NOMO-1 treated with DMSO at 0.1 percent for 48 hours (cell line): ENCODE results near the gene HMSD.

Source experiments
- DNase-seq: peaks from one replicate; lab custom pipeline; 2025; ENCODE audit not compliant: unreplicated experiment; lab: John Stamatoyannopoulos, UW

The HMSD gene

DNA sequence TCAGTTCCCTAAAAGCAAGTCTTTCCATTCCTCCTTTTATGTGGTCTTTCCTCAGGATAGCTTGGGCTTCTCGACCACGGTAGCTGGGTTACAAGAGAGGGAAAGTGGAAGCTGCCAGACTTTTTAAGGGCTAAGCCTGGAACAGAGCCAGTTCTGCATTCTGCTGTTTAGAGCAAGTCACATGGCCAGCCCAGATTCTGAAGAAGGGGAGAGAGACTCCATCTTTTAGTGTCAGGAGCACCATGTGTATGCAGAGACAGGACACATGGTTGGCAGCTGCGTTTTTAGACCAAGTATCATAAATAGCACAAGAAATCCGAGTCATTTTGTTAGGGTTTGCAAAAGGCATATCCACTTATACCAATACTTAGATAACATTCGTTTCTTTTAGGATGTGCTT, 4.7 kb downstream of the HMSD start:
- DNase-seq, result no peak

DNA sequence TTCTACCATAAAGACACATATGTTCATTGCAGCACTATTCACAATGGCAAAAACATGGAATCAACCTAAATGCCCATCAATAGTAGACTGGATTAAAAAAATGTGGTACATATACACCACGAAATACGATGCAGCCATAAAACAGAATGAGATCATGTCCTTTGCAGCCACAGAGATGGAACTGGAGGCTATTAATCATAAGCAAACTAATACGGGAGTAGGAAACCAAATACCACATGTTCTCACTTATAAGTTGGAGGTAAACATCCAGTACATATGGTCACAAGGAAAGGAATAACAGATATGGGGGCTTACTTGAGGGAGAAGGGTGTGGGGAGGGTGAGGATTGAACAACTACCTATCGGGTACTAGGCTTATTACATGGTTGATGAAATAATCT, 7.7 kb downstream of the HMSD start:
- no peak for DNase-seq

DNA sequence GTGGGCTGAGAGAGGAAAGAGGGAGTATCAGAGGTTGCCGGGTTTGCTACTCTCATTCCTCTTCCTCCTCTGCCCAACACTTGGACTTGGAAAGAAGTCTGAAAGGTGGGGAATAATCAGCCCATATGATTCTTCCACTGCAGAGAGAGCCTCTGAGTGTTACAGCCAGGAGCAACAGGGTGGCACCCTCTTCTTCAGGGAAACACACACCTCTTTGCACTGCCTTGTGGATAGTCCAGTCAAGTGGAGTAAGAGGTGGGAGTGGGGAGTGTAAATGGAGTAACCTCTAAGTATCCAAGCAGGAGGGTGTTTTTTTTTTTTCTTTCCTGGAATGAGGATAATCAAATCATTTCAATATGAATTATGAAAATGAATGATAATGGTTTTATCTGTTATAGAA, 11.8 kb downstream of the HMSD start:
- DNase-seq, result no peak

DNA sequence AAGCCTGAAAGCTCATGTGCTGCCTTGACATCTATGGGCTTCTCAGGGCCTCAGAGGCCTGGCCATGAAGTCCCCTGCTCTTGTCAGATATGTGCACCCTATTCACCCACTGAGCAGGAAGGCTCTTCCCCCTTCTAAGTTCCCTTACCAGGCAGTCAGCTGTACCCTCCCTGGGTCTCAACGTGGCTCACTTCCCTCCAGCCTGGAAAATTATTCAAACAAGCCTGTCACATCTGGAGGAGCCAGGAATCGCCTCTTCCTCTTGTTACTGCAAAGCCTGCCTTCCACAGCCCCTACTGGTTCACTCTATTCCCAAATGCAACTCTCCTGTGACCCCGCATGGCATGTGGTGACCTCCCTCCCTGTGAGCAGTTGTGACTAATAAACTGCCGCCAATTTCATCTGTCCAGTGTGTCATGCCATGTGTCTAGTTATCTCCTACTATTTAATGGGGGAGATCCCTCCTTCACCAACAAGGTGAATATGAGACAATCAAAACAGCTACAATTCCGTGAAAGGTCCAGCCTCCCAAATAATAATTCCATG, 12.4 kb downstream of the HMSD start:
- no peak for DNase-seq

DNA sequence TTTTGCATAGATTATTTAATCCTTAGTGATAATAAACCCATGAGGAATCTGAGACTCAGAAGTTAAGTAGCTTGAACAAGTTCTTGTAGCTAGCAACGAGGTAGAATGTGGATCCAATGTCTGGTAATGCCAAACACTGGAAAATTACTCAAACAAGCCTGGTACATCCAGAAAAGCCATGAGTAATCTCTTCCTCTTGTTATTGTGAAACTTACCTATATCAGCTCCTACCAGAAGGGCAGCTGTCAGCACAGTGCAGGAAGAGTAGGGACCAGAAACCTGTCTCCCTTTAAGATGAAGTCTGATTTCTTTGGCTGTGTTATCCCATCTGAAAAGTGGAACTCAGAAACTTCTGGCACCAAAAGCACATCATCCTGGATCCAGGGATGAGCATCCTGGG, 13.0 kb downstream of the HMSD start:
- DNase-seq, result no peak

DNA sequence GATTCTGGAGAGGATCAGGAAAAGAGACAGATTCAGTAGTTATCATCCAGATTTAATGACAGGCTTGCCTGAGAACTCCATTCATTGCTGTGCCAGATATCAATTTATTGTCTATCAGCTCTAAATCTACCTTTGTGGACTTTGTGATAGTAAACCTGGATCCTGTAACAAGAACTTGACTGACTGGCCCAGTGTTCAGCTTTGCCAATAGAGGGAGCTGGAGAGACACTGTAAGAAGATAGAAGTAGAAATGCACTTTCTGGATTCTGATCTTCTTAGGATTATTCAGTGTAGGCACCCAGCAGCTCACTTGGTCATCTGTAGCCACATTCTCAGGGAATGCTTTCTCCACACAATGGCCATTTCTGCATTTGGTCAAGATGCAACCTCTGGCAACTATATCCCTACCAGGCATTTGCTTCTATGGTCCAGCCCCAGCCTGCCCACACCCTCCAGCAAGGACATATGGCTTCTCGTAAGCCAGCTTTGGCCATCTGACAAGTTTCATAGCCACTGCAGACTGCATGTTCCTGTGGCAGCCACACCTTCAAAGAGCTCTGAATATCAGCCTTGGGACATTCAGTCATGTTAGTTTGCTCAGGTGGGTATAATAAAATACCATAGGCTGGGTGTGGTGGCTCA, 14.6 kb downstream of the HMSD start:
- peak; percentile 77 for DNase-seq

DNA sequence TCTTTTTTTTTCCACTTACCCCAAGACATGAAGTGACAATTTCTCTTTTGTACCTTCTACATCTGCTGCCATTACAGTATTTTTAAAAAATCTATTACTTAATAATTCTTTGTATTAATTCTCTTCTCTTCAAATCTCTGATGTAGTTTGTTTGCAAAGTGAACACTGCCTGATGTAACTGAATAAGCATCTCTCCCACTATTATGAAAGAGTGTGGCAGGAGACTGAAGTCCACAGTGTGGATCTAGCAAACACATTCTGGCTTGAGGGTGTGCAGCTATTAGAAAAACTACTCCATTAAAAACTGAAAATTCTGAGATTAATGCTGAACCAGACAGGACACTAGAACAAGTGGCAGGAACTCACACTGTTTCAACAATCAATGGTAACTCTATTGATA, 15.8 kb downstream of the HMSD start:
- no peak for DNase-seq

DNA sequence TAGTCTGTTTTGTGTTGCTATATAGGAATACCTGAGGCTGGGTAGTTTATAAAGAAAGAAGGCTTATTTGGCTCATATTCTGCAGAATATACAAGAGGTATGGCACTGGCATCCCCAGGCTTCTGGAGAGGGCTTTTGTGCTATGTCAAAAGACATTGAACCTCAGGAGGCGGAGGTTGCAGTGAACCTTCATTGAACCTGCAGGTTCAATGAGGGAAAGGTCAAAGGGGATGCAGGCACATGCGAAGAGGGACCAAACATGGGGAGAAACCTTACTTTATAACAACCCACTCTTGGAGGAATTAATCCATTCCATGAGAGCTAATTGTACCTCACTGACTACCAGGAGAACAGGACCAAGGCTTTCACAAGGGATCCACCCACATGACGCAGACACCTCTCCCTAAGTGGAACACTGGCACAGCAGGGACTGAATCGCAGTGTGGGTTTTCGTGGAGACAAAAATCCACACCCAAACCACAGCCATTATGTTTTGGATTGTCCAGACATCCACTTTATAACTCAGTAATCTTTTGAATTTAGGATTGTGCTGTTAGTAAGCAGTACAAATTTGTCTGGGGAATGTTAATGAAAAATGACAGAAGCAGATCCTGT, 16.7 kb downstream of the HMSD start:
- no peak for DNase-seq

DNA sequence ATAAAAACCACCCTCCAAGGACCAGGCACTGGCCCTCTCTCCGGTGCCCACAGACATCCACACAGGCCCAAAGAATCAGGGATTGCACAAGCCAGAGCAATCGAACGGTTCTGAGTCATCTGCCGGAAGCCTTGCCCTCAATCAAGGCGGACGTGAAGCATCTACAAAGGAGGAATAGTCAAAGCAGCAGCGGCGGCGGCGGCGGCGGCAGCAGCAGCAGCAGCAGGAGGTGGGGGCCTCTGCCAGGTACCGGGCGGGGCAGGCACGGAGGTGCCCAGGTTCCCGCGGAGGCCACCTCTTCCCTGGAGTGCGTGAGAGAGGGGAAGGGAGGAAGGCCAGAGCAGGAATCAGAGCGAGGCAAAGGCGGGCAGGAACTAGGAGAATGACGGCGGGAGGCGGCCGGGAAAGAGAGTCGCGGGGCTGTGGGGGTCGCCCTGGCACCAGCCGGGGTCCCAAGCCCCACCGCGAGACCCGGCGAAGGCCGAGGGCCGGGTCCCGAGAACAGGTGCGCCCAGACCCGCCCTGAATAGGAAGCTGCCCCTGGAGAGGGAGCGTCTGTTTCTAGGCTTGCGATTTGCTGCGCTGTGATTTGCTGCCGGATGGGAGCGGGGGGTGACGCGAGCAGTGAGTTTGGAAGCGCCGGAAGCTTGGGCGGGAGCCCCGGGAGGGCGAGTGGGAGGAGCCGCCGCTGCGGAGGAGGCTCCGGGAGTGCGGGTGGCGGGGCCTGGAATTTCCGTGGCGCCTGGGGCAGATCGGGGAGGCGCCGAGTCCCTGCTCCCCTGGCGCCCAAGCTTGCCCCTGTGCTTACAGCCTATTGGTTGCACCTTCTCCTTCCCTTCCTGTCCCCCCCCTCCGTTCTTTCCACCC, 21.1 kb downstream of the HMSD start, which contains the start of gene SERPINB8:
SERPINB8 (plus strand) TSS at position 140 of the 867 bp plus-strand sequence. CDS start 8,228 bp downstream, outside the sequence.
- peak; percentile 90 for DNase-seq

DNA sequence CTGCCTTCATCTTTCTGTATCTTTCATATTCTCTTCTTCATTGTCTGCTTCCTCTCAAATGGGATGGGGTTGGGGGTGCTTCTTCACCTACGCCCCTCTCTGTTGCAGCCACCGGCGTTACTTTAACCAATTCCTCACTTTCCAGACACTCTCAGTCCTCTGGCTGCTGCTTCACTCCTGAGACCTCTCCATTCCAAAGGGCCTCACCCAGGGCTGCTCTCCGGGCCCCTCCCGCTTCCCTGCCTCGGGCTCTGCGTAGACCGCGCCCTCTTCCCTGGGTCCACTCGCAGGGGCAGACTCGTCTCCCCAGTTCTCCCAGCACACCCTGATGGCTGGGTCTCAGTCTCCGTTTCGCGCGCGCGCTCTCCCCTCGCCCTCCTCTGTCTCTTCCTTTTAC, 21.7 kb downstream of the HMSD start:
- no peak for DNase-seq

DNA sequence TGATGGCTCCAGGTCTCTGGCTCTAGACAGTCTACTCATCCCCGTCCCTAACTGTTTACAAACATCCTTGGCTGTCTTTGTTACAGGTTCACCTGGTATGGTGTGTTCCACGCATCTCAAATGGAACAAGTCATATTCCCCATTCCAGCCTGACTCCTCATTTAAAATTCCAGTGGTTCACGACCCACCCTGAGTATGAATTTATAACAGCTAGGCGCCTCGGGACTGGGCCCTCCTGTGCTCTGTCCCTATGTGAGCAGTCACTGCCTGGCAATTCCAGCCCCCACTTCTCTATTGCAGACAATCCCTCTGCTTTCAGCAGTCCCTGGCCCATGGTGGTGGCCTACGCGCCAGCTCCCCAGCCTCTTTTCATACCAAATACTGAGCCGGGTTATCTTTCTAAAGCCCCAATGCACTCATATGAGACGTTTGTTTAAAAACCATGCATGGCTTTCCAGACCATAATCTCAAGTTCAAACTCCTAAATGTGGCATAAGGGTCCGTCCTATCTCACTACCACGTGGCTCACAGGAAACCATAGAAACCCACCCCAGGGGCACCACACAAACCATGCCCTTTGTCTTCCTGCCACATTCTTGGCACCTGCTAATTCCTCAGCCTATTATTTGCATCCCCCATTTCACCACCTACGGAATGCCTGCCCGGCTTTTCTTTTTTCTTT, 22.4 kb downstream of the HMSD start:
- no peak for DNase-seq

DNA sequence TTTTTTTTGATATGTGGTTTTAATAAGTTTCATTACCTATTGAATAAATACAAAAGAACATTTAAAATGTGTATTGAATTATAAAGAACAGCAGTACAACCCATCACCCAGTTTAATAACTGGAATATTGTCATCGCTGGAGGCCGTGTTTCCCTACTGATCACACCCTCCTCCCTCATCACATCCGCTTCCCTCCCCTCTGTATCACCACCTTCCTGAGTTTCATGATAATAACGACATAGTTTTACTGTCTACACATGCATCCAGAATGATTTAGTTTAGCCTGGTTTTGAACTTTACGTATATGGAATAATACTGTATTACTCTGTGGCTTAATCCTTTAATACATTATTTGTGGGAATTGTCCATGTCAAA, 22.9 kb downstream of the HMSD start:
- no peak for DNase-seq

DNA sequence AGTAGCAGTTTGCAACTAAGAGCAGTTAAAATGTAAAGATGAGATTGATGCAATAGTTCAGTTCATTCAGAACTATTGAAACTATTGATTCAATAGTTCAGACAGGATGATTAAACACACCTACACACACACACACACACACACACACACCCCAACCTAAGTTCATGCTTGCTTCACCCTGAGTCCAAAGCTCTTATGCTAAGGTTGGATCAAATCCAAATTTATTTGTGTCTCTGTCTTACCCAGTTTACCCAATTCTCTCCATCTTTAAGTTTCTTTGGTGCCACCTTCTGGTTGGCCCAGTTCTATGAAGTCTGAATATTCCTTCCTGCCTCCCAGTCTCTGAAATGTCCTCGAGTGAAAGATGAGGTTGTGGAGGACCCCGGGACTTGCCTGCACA, 25.9 kb downstream of the HMSD start:
- peak; percentile 64 for DNase-seq

DNA sequence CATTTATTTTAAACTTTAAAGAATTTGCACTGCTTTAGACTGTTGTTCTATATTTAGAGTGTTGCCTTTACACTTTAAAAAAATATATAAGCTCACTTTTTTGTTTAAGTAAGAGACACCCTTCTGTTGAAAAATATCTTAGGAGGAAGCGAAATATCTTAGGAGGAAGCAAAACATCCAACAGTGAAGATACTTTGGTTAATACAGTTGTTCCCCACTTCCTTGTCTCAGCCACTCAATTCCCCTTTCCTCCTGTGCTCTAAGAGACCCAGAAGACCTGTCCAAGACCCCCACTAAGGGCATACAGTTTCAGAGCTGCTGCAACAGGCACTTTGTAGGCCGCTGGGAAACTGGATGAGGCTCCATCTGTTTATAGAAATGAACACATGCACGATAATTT, 26.5 kb downstream of the HMSD start:
- peak; percentile 89 for DNase-seq

DNA sequence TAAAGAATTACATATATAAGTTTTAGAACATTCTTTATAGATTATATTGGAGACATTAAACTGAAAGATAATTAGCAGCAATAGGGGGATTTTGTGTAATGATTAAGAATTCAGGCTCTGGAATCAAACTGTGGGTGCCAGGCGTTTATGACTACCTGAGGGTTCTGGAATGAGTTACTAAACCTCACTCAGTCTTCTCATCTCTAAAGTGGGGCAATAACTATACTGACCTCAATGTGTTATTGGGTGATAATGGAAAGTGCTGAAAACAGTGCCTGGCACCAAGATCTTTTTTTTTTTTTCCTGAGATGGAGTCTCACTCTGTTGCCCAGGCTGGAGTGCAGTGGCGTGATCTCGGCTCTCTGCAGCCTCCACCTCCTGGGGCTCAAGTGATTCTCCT, 27.9 kb downstream of the HMSD start:
- DNase-seq, result no peak

DNA sequence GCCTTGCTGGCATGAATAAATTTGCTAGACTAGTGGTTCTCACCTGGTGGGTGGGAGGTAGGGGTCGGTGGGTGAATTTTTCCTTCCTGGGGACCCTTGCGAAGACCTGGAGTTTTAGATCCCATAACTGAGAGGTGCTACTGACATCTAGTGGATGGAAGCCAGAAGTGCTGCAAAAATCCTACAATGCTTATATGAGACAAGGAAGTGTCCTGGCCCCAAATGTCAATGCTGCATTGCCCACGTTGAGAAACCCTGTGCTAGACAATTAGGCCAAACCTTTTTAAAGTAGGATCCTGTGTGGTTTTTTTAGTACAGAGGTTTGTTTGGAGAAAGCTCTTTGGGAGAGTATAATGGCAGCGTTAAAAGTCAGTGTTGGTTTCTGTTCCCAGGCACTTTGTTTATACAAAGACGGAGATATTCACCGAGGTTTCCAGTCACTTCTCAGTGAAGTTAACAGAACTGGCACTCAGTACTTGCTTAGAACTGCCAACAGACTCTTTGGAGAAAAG, 30.4 kb downstream of the HMSD start:
- DNase-seq, result peak; percentile 77

DNA sequence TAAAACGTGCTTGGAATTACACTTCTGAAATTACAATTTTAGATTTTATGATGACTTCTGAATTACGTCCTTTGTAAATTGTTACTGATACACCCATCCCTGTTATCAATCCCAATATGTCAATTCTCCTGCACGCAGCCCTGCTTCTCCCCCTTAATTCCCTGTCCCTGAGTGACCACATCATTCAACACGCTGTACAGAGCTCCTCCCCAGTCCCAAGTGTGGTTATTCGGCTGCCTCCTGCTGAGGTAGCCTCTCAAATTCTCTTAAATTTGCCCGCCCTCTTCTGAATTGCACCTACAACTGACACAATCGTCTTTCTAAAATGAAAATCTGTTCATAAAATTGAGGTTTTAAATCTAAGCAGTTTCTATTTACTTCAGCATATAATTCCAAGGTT, 30.9 kb downstream of the HMSD start:
- no peak for DNase-seq

DNA sequence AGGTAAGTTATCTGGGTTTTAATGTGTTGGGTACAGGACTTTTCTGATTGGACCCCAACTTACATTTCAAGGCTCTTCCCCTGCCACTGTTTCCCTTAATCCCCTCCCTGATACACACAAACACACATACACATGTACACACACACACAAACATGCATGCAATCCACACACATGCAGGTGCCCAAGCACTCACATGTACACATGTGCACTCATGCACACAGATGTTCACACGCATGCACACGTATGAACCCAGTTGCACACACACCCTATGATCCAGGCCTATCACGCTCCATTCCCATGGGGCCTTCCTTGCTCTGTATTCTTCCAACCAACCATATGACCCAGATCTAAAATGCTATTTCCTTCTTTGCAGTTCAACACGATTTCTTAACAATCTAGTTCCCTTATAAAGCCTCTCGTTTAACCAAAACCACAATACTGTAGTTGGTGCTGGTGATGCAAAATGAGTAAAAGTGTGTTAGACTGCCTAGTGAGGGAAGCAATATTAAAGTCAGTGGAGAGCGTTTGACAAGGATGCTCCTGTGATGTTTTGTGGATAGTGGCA, 31.9 kb downstream of the HMSD start:
- peak; percentile 95 for DNase-seq

DNA sequence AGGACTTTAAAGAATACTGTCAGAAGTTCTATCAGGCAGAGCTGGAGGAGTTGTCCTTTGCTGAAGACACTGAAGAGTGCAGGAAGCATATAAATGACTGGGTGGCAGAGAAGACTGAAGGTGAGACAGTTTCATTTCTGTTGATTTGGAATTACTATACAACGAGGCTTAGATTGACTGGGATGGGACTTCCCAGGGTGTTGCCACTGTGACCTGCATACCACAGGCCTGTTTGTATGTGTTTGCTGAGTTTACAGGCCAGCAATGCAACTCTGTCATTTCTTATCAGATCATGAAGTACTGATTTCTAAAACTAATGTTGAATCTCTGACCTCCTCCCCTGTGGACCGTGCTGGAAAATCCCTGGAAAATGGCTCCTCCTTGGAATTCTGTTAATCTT, 32.6 kb downstream of the HMSD start:
- DNase-seq, result no peak

DNA sequence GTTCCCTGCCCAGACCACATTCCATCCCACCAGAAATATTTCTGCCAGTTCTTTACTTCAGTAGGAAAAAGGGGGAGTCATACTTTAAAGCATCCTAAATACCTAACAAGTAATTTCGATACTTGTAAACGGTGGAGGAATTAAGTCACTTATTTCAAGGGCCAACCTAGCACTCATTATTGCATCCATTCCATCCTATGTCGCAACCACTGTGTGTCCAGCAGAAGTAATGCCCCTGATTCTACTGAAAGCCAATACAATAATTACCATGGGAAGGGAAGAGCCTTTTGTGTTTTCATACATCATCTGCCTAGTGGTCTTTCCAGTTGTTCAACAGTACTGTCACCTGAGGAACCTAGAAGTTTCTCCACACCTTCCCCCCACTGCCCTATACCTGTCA, 33.3 kb downstream of the HMSD start:
- DNase-seq, result no peak

DNA sequence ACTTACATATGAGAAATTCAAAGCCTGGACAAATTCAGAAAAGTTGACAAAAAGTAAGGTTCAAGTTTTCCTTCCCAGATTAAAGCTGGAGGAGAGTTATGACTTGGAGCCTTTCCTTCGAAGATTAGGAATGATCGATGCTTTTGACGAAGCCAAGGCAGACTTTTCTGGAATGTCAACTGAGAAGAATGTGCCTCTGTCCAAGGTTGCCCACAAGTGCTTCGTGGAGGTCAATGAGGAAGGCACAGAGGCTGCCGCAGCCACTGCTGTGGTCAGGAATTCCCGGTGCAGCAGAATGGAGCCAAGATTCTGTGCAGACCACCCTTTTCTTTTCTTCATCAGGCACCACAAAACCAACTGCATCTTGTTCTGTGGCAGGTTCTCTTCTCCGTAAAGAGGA, 37.8 kb downstream of the HMSD start:
- no peak for DNase-seq
